Ishikawa (cell line): ENCODE results near the gene NDUFAF8.

Experiments used
- CEBPB ChIP-seq: IDR thresholded peaks from 2 replicates; pipeline ENCODE4 v1.6.1; 2012
- CREB1 ChIP-seq: IDR thresholded peaks from 2 replicates; pipeline ENCODE4 v1.6.1; 2012; ENCODE audit warnings: low read depth
- EGR1 ChIP-seq: IDR thresholded peaks from 2 replicates; pipeline ENCODE4 v1.6.1; 2012
- EP300 ChIP-seq: IDR thresholded peaks from 2 replicates; pipeline ENCODE4 v1.6.1; 2012; ENCODE audit warnings: borderline replicate concordance
- FOXM1 ChIP-seq: IDR thresholded peaks from 2 replicates; pipeline ENCODE4 v1.6.1; 2012; ENCODE audit warnings: low read depth, borderline replicate concordance
- NFIC ChIP-seq: IDR thresholded peaks from 2 replicates; pipeline ENCODE4 v1.6.1; 2012
- RAD21 ChIP-seq: IDR thresholded peaks from 2 replicates; pipeline ENCODE4 v1.6.1; 2012; ENCODE audit warnings: low read depth
- TAF1 ChIP-seq: IDR thresholded peaks from 2 replicates; pipeline ENCODE4 v1.6.1; 2012; ENCODE audit warnings: low read depth, mild to moderate bottlenecking
- TCF12 ChIP-seq: IDR thresholded peaks from 2 replicates; pipeline ENCODE4 v1.6.1; 2012; ENCODE audit warnings: low read depth
- TEAD4 ChIP-seq: IDR thresholded peaks from 2 replicates; pipeline ENCODE4 v1.6.1; 2012
- YY1 ChIP-seq: IDR thresholded peaks from 2 replicates; pipeline ENCODE4 v1.6.1; 2012; ENCODE audit warnings: low read depth
- ZBTB7A ChIP-seq: IDR thresholded peaks from 2 replicates; pipeline ENCODE4 v1.6.1; 2012; ENCODE audit warnings: low read depth
- TF ChIP-seq, protein P1 (sequence below): IDR thresholded peaks from 2 replicates; pipeline ENCODE4 v1.6.1; 2012
- TF ChIP-seq, protein P2 (sequence below): IDR thresholded peaks from 2 replicates; pipeline ENCODE4 v1.6.1; 2012; ENCODE audit warnings: low read depth, mild to moderate bottlenecking
- TF ChIP-seq, protein P3 (sequence below): IDR thresholded peaks from 2 replicates; pipeline ENCODE4 v1.6.1; 2012

Gene NDUFAF8

DNA sequence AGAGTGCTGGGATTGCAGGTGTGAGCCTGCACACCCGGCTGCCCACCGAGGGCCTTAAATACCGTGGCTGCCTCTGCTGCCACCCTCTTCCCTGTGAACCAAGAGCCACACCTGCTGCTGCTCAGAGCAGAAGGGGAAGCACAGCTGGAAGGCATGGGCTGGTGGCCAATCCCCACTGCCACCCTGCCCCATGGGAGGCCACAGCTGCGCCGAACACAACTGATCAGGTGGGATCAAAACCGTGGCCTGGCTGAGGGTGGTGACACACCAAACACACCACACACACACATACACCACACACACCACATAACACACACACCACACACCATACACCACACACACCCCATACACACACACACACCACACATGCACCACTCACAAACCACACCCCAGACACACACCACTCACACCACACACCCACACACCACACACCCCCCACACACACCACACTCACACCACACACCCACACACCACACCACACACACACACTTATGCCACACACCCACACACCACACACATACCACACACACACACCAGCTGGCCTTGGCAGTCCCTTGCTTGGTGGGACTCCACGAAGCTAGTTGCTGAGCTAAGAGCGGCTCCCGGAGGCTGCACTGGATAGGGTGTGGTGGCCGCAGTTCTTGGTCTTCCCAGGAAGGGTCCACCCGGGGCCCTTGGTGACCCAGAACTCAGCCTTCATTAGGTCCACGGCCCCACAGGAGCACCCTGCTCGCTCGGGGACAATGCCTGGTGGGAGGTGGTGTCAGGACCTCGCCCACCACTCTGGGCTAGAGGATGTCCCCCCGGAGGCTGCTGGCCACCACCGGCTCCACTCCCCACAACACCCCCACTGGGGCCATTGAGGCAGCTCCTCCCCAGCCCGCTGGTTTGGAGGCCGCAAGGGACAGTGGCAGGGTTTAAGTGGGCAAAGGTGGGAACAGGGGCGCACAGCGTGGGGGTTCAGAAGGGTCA, 31.2 kb upstream of the NDUFAF8 start:
- TF ChIP-seq, protein P1, sequence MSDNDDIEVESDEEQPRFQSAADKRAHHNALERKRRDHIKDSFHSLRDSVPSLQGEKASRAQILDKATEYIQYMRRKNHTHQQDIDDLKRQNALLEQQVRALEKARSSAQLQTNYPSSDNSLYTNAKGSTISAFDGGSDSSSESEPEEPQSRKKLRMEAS = no peak

DNA sequence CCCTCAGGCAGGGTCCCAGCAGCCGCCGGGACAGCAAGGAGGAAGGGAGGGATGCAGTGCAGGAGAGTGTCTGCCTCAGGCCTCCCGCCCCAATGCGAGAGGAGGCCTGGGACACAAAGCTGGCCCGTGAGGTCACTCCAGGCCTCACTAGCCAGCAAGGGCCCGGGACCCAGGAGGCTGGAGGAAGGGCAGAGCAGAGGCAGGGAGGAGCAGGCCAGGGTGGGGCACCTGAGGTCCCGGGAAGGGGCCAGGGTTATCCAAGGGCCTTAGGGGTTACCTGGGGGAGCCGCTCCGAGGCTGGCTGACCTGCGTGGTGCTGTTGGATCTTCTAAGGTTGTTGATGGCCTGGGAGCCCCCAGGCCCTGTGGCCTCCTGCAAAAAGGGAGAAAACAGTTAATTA, 30.5 kb upstream of the NDUFAF8 start:
- TF ChIP-seq, protein P1 = no peak
- TF ChIP-seq EGR1 (no peak), FOXM1 (no peak), CREB1 (no peak), TEAD4 (no peak), NFIC (no peak), TCF12 (no peak), ZBTB7A (no peak), RAD21 (no peak), TAF1 (no peak), CEBPB (no peak), EP300 (no peak), YY1 (no peak)
- TF ChIP-seq, protein P2, sequence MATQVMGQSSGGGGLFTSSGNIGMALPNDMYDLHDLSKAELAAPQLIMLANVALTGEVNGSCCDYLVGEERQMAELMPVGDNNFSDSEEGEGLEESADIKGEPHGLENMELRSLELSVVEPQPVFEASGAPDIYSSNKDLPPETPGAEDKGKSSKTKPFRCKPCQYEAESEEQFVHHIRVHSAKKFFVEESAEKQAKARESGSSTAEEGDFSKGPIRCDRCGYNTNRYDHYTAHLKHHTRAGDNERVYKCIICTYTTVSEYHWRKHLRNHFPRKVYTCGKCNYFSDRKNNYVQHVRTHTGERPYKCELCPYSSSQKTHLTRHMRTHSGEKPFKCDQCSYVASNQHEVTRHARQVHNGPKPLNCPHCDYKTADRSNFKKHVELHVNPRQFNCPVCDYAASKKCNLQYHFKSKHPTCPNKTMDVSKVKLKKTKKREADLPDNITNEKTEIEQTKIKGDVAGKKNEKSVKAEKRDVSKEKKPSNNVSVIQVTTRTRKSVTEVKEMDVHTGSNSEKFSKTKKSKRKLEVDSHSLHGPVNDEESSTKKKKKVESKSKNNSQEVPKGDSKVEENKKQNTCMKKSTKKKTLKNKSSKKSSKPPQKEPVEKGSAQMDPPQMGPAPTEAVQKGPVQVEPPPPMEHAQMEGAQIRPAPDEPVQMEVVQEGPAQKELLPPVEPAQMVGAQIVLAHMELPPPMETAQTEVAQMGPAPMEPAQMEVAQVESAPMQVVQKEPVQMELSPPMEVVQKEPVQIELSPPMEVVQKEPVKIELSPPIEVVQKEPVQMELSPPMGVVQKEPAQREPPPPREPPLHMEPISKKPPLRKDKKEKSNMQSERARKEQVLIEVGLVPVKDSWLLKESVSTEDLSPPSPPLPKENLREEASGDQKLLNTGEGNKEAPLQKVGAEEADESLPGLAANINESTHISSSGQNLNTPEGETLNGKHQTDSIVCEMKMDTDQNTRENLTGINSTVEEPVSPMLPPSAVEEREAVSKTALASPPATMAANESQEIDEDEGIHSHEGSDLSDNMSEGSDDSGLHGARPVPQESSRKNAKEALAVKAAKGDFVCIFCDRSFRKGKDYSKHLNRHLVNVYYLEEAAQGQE = no peak
- TF ChIP-seq, protein P3, sequence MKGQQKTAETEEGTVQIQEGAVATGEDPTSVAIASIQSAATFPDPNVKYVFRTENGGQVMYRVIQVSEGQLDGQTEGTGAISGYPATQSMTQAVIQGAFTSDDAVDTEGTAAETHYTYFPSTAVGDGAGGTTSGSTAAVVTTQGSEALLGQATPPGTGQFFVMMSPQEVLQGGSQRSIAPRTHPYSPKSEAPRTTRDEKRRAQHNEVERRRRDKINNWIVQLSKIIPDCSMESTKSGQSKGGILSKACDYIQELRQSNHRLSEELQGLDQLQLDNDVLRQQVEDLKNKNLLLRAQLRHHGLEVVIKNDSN = no peak

DNA sequence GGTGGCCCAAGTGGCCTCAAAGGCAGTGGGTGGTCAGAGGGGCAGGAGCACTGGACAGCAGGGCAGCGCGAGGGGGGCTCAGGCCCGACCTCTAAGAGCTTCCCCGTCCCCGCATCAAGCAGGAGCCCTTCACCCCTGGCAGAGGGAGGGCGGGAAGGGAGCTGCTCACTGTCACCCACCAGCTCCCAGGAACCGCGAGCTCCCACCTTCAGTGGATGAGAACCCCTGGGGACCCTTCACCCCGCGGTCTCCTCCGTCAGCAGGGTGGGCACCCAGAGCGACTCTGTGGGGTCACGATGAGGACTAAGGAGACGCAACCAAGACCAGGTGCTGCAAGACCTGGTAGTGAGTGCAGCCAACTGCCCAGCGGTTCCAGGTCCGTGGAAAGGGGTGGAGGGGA, 30.0 kb upstream of the NDUFAF8 start:
- TF ChIP-seq RAD21 = no peak
- no peak for TF ChIP-seq CREB1
- no peak for TF ChIP-seq EGR1
- TF ChIP-seq TCF12 = no peak
- TF ChIP-seq EP300 = no peak
- no peak for TF ChIP-seq ZBTB7A
- TF ChIP-seq, protein P2 = no peak
- no peak for TF ChIP-seq FOXM1
- TF ChIP-seq, protein P1 = no peak
- no peak for TF ChIP-seq NFIC
- TF ChIP-seq TEAD4 = no peak
- TF ChIP-seq YY1 = no peak
- TF ChIP-seq TAF1 = no peak
- TF ChIP-seq CEBPB = no peak
- TF ChIP-seq, protein P3 = no peak

DNA sequence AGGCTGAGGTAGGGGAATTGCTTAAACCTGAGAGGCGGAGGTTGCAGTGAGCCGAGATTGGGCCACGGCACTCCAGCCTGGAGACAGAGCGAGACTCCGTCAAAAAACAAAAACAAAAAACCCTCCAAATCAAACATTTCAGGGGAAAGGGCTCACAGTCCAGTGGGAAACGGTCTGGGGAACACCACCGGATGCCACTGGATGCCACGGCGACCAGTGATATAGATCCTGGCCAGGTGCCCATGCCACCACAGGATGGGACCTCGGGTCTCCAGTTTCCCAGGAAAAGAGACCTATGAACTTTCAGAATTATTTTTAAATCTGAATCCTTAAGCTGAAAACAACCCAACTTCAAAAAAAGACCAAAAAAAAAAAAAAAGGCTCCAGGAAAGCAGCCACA, 28.7 kb upstream of the NDUFAF8 start:
- TF ChIP-seq FOXM1 = no peak
- TF ChIP-seq, protein P3 = no peak
- TF ChIP-seq YY1 = no peak
- TF ChIP-seq TAF1 = no peak
- no peak for TF ChIP-seq CEBPB
- no peak for TF ChIP-seq CREB1
- no peak for TF ChIP-seq TEAD4
- TF ChIP-seq, protein P2 = no peak
- TF ChIP-seq EGR1 = no peak
- TF ChIP-seq, protein P1 = no peak
- TF ChIP-seq NFIC = no peak
- no peak for TF ChIP-seq RAD21
